ENCODE results near the gene ALDH1L1. TPM values are rescaled to one million over a fixed set of nuclear protein-coding genes. Genes with fewer than 3 reads are reported as not detected.

The ALDH1L1 gene
- total and polyA plus RNA-seq, 2 of the 4 experiments (the other 2 are of a cell fraction) = not detected

DNA sequence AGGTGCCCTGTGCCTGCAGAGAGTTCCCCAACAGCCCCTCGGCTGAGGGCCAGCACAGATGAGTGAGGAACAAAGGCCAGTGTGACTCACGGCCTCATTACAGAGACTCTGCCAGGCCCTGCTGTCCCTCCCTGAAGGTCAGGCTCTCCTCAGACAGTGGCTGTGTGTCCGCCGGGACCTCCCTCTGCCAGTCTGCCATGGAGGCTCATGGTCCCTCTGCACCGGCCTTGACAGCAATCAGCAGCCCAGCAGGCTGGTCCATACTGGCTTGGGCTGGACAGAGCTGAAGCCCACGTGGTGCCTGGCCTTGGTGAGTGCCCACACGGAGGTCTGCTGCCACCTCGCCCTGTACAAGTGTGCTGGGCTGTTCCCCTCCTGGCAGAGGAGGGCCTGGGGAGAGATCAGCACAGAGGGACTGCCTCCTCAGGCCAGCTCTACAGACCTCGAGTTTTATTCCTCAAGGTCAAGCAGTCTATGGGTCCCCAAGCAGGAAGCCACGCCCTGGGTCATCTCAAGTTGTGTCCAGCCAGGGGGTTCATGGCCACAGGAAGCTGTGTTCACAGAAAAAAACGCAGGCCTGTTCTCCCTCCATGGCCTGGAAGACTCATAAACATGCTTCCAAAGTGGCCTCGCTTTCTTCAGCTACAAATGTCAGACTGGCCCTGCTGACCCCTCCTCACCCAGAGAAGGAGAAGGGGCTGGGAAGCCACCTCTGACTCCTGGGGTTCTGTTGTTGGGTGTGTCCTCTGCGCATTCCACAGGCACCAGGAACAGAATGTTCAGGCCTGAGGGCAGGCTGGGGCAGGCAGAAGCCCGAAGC is 123.5 kb downstream of the ALDH1L1 start:
- H2AK5ac ChIP-seq (ENCODE audit: low read depth, low read length) = no peak overlapping the region
- no peak overlapping the region for H3K9ac ChIP-seq (ENCODE audit: low read depth, low read length)
- dilution Hi-C loops (cut with HindIII; ENCODE audit: low sequenced_read_pairs, unreplicated experiment) (no loop called here), in situ Hi-C loops (cut with MboI; ENCODE audit: low sequenced_read_pairs) (no loop called here), intact Hi-C loops (cut with micrococcal nuclease) (no loop called here)
- no peak overlapping the region for H2BK120ac ChIP-seq (ENCODE audit: low read depth, low read length)
- H2BK5ac ChIP-seq (ENCODE audit: low read depth, low read length, poor library complexity, severe bottlenecking) = no peak overlapping the region
- no TSS peak for BruUV-seq (replicated peaks)
- H4K8ac ChIP-seq (ENCODE audit: low read depth in 2 of 2, low read length in 2 of 2) = no peak overlapping the region
- H3K27me3 ChIP-seq (ENCODE audit: control insufficient read depth, insufficient read depth, low read length) = no peaks in the 10 kb centered on the region
- H3K4me2 ChIP-seq (ENCODE audit: low read depth, low read length) = no peak overlapping the region
- H3K14ac ChIP-seq (replicated peaks; ENCODE audit: low read depth, low read length) = no peak overlapping the region
- ChIA-PET CTCF (no interaction called here), POLR2A (ENCODE audit: unreplicated experiment) (no interaction called here)
- H2BK15ac ChIP-seq (ENCODE audit: low read depth, low read length) = no peak overlapping the region
- no peak overlapping the region for H3K56ac ChIP-seq (ENCODE audit: extremely low read depth, insufficient read depth, low read length)
- no peak overlapping the region for H3K27ac ChIP-seq (ENCODE audit: insufficient read depth, low read length)
- H3K9me3 ChIP-seq (ENCODE audit: control insufficient read depth, insufficient read depth, low read length) = no peaks in the 10 kb centered on the region
- H3K79me1 ChIP-seq (ENCODE audit: low read depth in 1 of 2, low read length in 2 of 2) = 0 out of 4 replicates have a peak, but pooled peaks cover 0 to 3% of the 10 kb centered on the region in 2 experiments
- no peak overlapping the region for H2BK20ac ChIP-seq (ENCODE audit: low read depth, low read length)
- peak overlapping the region; percentile 58 for H2AFZ ChIP-seq (replicated peaks; ENCODE audit: low read length, poor library complexity)
- H3K36me3 ChIP-seq (ENCODE audit: control insufficient read depth, insufficient read depth, low read length) = no peaks in the 10 kb centered on the region
- no peak overlapping the region for H3K18ac ChIP-seq (ENCODE audit: low read depth, low read length)
- H3K4me1 ChIP-seq (ENCODE audit: control insufficient read depth, insufficient read depth, low read length) = no peaks in the 10 kb centered on the region; the same call in 1 of the 2 replicates
- no peak overlapping the region for H4K5ac ChIP-seq (ENCODE audit: low read depth, low read length)
- H4K20me1 ChIP-seq (ENCODE audit: insufficient read depth, low read length) = no peaks in the 10 kb centered on the region; the same call in 1 of the 2 replicates
- H4K91ac ChIP-seq (ENCODE audit: insufficient read depth, low read depth, low read length) = no peak overlapping the region
- WGBS, 2 experiments (ENCODE audit: extremely low coverage in 2 of 2, insufficient read length in 1 of 2) = 69% methylated on average over 5 of the region's 14 CpGs; no CpG with 5 or more reads in 1 of the 2 experiments
- peaks cover 14% of the 10 kb centered on the region; the same call in 1 of the 2 replicates for H3K9me1 ChIP-seq (ENCODE audit: insufficient read depth, low read length)
- H3K4me3 ChIP-seq (ENCODE audit: insufficient read depth, low read depth, low read length) = no peak overlapping the region
- no peak overlapping the region for H3K23ac ChIP-seq (ENCODE audit: low read depth, low read length)
- no peak for ATAC-seq (ENCODE audit: low read depth)
- peak overlapping the region; percentile 3 for H2AK9ac ChIP-seq (replicated peaks; ENCODE audit: low read depth, low read length, poor library complexity)
- DNase-seq = peak; percentile 2
- no peak overlapping the region for H3K4ac ChIP-seq (ENCODE audit: low read depth, low read length)
- no peak for TF ChIP-seq RFX5 (IDR thresholded peaks at IDR 0.05; ENCODE audit: low read depth, low read length)
- TF ChIP-seq BHLHE40 (IDR thresholded peaks at IDR 0.05; ENCODE audit: low read depth, low read length) = no peak
- TF ChIP-seq CEBPB (IDR thresholded peaks at IDR 0.05; ENCODE audit: low read depth, low read length) = no peak
- no peak for TF ChIP-seq SMC3 (IDR thresholded peaks at IDR 0.05; ENCODE audit: low read depth, low read length)
- TF ChIP-seq MXI1 (IDR thresholded peaks at IDR 0.05; ENCODE audit: borderline replicate concordance, low read depth, low read length) = no peak
- TF ChIP-seq, protein P1, sequence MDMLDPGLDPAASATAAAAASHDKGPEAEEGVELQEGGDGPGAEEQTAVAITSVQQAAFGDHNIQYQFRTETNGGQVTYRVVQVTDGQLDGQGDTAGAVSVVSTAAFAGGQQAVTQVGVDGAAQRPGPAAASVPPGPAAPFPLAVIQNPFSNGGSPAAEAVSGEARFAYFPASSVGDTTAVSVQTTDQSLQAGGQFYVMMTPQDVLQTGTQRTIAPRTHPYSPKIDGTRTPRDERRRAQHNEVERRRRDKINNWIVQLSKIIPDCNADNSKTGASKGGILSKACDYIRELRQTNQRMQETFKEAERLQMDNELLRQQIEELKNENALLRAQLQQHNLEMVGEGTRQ (IDR thresholded peaks at IDR 0.05; ENCODE audit: low read depth, low read length) = no peak
- no peak for TF ChIP-seq MAFK (IDR thresholded peaks at IDR 0.05; ENCODE audit: low read depth, low read length)
- TF ChIP-seq POLR2A (IDR thresholded peaks at IDR 0.05; ENCODE audit: low read depth, low read length) = no peak
- TF ChIP-seq RAD21 (IDR thresholded peaks at IDR 0.05; ENCODE audit: low read length) = no peak
- TF ChIP-seq CHD1 (IDR thresholded peaks at IDR 0.05; ENCODE audit: low read depth, low read length) = no peak
- no peak for TF ChIP-seq FOS (IDR thresholded peaks at IDR 0.05; ENCODE audit: low read depth, low read length)
- TF ChIP-seq, protein P2, sequence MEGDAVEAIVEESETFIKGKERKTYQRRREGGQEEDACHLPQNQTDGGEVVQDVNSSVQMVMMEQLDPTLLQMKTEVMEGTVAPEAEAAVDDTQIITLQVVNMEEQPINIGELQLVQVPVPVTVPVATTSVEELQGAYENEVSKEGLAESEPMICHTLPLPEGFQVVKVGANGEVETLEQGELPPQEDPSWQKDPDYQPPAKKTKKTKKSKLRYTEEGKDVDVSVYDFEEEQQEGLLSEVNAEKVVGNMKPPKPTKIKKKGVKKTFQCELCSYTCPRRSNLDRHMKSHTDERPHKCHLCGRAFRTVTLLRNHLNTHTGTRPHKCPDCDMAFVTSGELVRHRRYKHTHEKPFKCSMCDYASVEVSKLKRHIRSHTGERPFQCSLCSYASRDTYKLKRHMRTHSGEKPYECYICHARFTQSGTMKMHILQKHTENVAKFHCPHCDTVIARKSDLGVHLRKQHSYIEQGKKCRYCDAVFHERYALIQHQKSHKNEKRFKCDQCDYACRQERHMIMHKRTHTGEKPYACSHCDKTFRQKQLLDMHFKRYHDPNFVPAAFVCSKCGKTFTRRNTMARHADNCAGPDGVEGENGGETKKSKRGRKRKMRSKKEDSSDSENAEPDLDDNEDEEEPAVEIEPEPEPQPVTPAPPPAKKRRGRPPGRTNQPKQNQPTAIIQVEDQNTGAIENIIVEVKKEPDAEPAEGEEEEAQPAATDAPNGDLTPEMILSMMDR (conservative IDR thresholded peaks at IDR 0.05; ENCODE audit: low read depth, low read length) = no peak
- TF ChIP-seq RCOR1 (IDR thresholded peaks at IDR 0.05; ENCODE audit: insufficient replicate concordance, low read length) = no peak
- TF ChIP-seq, protein P3, sequence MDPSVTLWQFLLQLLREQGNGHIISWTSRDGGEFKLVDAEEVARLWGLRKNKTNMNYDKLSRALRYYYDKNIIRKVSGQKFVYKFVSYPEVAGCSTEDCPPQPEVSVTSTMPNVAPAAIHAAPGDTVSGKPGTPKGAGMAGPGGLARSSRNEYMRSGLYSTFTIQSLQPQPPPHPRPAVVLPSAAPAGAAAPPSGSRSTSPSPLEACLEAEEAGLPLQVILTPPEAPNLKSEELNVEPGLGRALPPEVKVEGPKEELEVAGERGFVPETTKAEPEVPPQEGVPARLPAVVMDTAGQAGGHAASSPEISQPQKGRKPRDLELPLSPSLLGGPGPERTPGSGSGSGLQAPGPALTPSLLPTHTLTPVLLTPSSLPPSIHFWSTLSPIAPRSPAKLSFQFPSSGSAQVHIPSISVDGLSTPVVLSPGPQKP (IDR thresholded peaks at IDR 0.05; ENCODE audit: borderline replicate concordance, low read depth, low read length) = no peak
- no peak for TF ChIP-seq MAZ (IDR thresholded peaks at IDR 0.05; ENCODE audit: borderline replicate concordance, low read depth, low read length)
